Neural cell (in vitro differentiated cells): Measurements from ENCODE around the gene MYORG. TPM values are rescaled to one million over a fixed set of nuclear protein-coding genes. Genes with fewer than 3 reads are reported as not detected.

Source experiments
- H2AFZ ChIP-seq: fragments of 200-600, 300-800 bp; sonication (generic), shearing (Covaris generic); 2 replicates; pipeline ENCODE4 v1.6.0; 2014; ENCODE audit warnings: low read depth, mild to moderate bottlenecking, antibody characterized with exemption, low read length, moderate library complexity
- H3F3A ChIP-seq: fragments of 200-600 bp; shearing (Covaris generic); 2 replicates; pipeline ENCODE4 v1.6.1; 2016; ENCODE audit warnings: mild to moderate bottlenecking, moderate library complexity, mixed read lengths, antibody characterized with exemption, low read length; ENCODE audit not compliant: insufficient read depth, poor library complexity, severe bottlenecking
- H3K27ac ChIP-seq: fragments of 200-600, 300-800 bp; sonication (generic), shearing (Covaris generic); 2 replicates; pipeline ENCODE4 v1.5.1; 2014; ENCODE audit warnings: mild to moderate bottlenecking, low read length, moderate library complexity
- H3K27me3 ChIP-seq: fragments of 300-800, 200-600 bp; sonication (generic), shearing (Covaris generic); 2 replicates; pipeline ENCODE4 v1.6.0; 2014; ENCODE audit warnings: mild to moderate bottlenecking, low read depth, low read length, moderate library complexity; ENCODE audit not compliant: insufficient read depth
- H3K36me3 ChIP-seq: fragments of 300-800, 200-600 bp; sonication (generic), shearing (Covaris generic); 2 replicates; pipeline ENCODE4 v1.5.1; 2014; ENCODE audit warnings: mild to moderate bottlenecking, antibody characterized with exemption, low read length, moderate library complexity; ENCODE audit not compliant: insufficient read depth
- H3K4me2 ChIP-seq: fragments of 300-800, 200-600 bp; sonication (generic), shearing (Covaris generic); 2 replicates; pipeline ENCODE4 v1.6.0; 2014; ENCODE audit warnings: mild to moderate bottlenecking, low read length
- H3K4me3 ChIP-seq: fragments of 300-800, 200-600 bp; sonication (generic), shearing (Covaris generic); 2 replicates; pipeline ENCODE4 v1.5.1; 2014; ENCODE audit warnings: mild to moderate bottlenecking, low read length, moderate library complexity
- H3K79me2 ChIP-seq: fragments of 200-600 bp; shearing (Covaris generic); replicated peaks from 2 replicates; pipeline ENCODE4 v1.6.0; 2014; ENCODE audit warnings: mild to moderate bottlenecking, low read length, moderate library complexity; ENCODE audit not compliant: insufficient read depth
- H3K9ac ChIP-seq: fragments of 300-800, 200-600 bp; sonication (generic), shearing (Covaris generic); 2 replicates; pipeline ENCODE4 v1.6.1; 2016; ENCODE audit warnings: mild to moderate bottlenecking, low read length, mixed read lengths
- H3K9me2 ChIP-seq: fragments of 200-600 bp; shearing (Covaris generic); 2 replicates; pipeline ENCODE4 v1.6.1; 2016; ENCODE audit warnings: mild to moderate bottlenecking, low read length, mixed read lengths; ENCODE audit not compliant: insufficient read depth
- H3K9me3 ChIP-seq: fragments of 200-600, 300-800 bp; sonication (generic), shearing (Covaris generic); 2 replicates; pipeline ENCODE4 v1.6.1; 2016; ENCODE audit warnings: mild to moderate bottlenecking, mixed run types, low read length, moderate library complexity, mixed read lengths
- H4K20me1 ChIP-seq: fragments of 200-600 bp; shearing (Covaris generic); 2 replicates; pipeline ENCODE4 v1.6.1; 2016; ENCODE audit warnings: mild to moderate bottlenecking, mixed run types; ENCODE audit not compliant: insufficient read depth
- CTCF ChIP-seq: fragments of 450-650 bp; IDR thresholded peaks from 2 replicates; pipeline ENCODE4 v1.5.1; 2014; ENCODE audit warnings: antibody characterized with exemption, mild to moderate bottlenecking, moderate library complexity; ENCODE audit not compliant: poor library complexity, severe bottlenecking
- EP300 ChIP-seq: fragments of 450-650 bp; conservative IDR thresholded peaks from 2 replicates; pipeline ENCODE4 v1.6.1; 2014; ENCODE audit warnings: antibody characterized with exemption, mild to moderate bottlenecking, moderate library complexity; ENCODE audit not compliant: poor library complexity, severe bottlenecking
- EZH2 ChIP-seq: fragments of 200-600, 300-800 bp; shearing (Covaris generic), sonication (generic); IDR thresholded peaks from 2 replicates; pipeline ENCODE4 v1.6.1; 2014; ENCODE audit warnings: antibody characterized with exemption, low read length, borderline replicate concordance, mild to moderate bottlenecking; ENCODE audit not compliant: insufficient read depth, poor library complexity, severe bottlenecking
- MXI1 ChIP-seq: fragments of 450-650 bp; conservative IDR thresholded peaks from 2 replicates; pipeline ENCODE4 v1.6.1; 2014; ENCODE audit warnings: antibody characterized with exemption, mild to moderate bottlenecking; ENCODE audit not compliant: poor library complexity, severe bottlenecking
- POLR2AphosphoS5 ChIP-seq: IDR thresholded peaks from 2 replicates; pipeline ENCODE4 v1.6.1; 2012
- RAD21 ChIP-seq: fragments of 450-650 bp; conservative IDR thresholded peaks from 2 replicates; pipeline ENCODE4 v1.6.1; 2014; ENCODE audit warnings: antibody characterized with exemption, mild to moderate bottlenecking, moderate library complexity
- REST ChIP-seq: IDR thresholded peaks from 2 replicates; pipeline ENCODE4 v1.6.1; 2012; ENCODE audit warnings: borderline replicate concordance
- SMC3 ChIP-seq: fragments of 450-650 bp; conservative IDR thresholded peaks from 2 replicates; pipeline ENCODE4 v1.6.1; 2014; ENCODE audit warnings: antibody characterized with exemption, mild to moderate bottlenecking, moderate library complexity; ENCODE audit not compliant: poor library complexity
- TAF1 ChIP-seq: IDR thresholded peaks from 2 replicates; pipeline ENCODE4 v1.6.1; 2012; ENCODE audit warnings: low read depth
- polyA plus RNA-seq: library from polyadenylated mRNA; depleted of rRNA; stranded (reverse); fragments of >200 nt; gene quantifications from 2 replicates; pipeline ENCODE4 v1.2.3, GENCODE V29; 2014

Gene MYORG
- polyA plus RNA-seq, 1 donor from 2014 or later: 0.58 TPM

- no peak overlapping the region for H3K4me2 ChIP-seq
- no peak overlapping the region for H2AFZ ChIP-seq
- no peak overlapping the region for H3K4me3 ChIP-seq
- no peak for TF ChIP-seq REST
- TF ChIP-seq EZH2: no peak
- TF ChIP-seq CTCF: no peak
- TF ChIP-seq SMC3: no peak
- no peak for TF ChIP-seq EP300
- no peak for TF ChIP-seq TAF1
- no peak for TF ChIP-seq MXI1
- no peak for TF ChIP-seq RAD21
- TF ChIP-seq POLR2AphosphoS5: no peak
- H3K79me2 ChIP-seq: peaks cover 26% of the 10 kb centered on the region
- no peak overlapping the region for H3K27ac ChIP-seq
- no peaks in the 10 kb centered on the region for H3K27me3 ChIP-seq
- no peaks in the 10 kb centered on the region for H4K20me1 ChIP-seq
- no peaks in the 10 kb centered on the region for H3K9me3 ChIP-seq
- H3K36me3 ChIP-seq: no peaks in the 10 kb centered on the region
- no peak overlapping the region for H3K9ac ChIP-seq
- H3F3A ChIP-seq: no peaks in the 10 kb centered on the region
- no peaks in the 10 kb centered on the region for H3K9me2 ChIP-seq
These were observed 50.0 kb downstream of the MYORG start for GRCh38 chr9:34326690-34327089.

- Histone ChIP-seq H3K9ac (no peak overlapping the region), H3K79me2 (peaks cover 26% of the 10 kb centered on the region), H3K27me3 (no peaks in the 10 kb centered on the region), H3K9me3 (no peaks in the 10 kb centered on the region), H2AFZ (no peak overlapping the region), H3K9me2 (no peaks in the 10 kb centered on the region), H4K20me1 (no peaks in the 10 kb centered on the region), H3F3A (no peaks in the 10 kb centered on the region), H3K36me3 (no peaks in the 10 kb centered on the region), H3K4me2 (no peak overlapping the region), H3K4me3 (no peak overlapping the region), H3K27ac (no peak overlapping the region)
- no peak for TF ChIP-seq EP300
- no peak for TF ChIP-seq RAD21
- no peak for TF ChIP-seq POLR2AphosphoS5
- TF ChIP-seq CTCF: no peak
- no peak for TF ChIP-seq EZH2
- no peak for TF ChIP-seq SMC3
- no peak for TF ChIP-seq REST
- no peak for TF ChIP-seq TAF1
- TF ChIP-seq MXI1: no peak
These were observed 53.7 kb downstream of the MYORG start for GRCh38 chr9:34322899-34323591.
